ENCODE measurements around the gene GAS7. TPM values are rescaled to one million over a fixed set of nuclear protein-coding genes. Genes with fewer than 3 reads are reported as not detected.

GAS7 gene
- total and polyA plus RNA-seq, 2 donors (not counting 1 experiment from before 2014, with no cell fraction given), result 3.4 to 13.6 TPM

DNA sequence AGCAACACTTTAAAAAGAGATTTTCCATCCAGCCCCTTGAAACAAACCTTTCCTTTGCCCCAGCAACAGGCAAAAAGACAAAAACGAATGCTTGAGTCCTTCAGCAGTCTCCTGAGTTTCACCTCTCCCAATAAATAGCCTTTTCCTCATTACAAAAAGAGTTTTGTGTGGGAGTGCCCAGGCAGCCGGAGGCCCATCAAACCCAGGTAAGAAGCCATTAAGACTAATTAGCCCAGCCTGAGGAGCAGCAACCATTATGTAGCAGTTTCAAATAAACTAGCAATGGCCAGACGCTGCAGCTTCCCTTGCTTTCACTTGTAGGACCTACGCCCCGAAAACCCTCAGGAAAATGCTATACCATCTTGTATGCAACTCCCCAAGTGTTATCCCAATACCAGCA lies 15.6 kb downstream of the GAS7 start:
- no peaks in the 10 kb centered on the region for H3K9me3 ChIP-seq (ENCODE audit: control extremely low read depth in 1 of 3, control insufficient read depth in 2 of 3, insufficient read depth in 1 of 3, low read length in 2 of 3)
- Mint-ChIP-seq H3K27me3 (no peaks in the 10 kb centered on the region), H3K27ac (no peak overlapping the region), H3K4me3 (no peak overlapping the region), H3K9me3 (ENCODE audit: insufficient read depth) (no peaks in the 10 kb centered on the region), H3K4me1 (peaks cover 1% of the 10 kb centered on the region)
- ChIA-PET CTCF (no interaction called here), POLR2A (no interaction called here)
- TF ChIP-seq EZH2 (IDR thresholded peaks at IDR 0.05; ENCODE audit: borderline replicate concordance, insufficient read depth, low read depth, low read length, poor library complexity, severe bottlenecking), result no peak
- TF ChIP-seq, protein P1, sequence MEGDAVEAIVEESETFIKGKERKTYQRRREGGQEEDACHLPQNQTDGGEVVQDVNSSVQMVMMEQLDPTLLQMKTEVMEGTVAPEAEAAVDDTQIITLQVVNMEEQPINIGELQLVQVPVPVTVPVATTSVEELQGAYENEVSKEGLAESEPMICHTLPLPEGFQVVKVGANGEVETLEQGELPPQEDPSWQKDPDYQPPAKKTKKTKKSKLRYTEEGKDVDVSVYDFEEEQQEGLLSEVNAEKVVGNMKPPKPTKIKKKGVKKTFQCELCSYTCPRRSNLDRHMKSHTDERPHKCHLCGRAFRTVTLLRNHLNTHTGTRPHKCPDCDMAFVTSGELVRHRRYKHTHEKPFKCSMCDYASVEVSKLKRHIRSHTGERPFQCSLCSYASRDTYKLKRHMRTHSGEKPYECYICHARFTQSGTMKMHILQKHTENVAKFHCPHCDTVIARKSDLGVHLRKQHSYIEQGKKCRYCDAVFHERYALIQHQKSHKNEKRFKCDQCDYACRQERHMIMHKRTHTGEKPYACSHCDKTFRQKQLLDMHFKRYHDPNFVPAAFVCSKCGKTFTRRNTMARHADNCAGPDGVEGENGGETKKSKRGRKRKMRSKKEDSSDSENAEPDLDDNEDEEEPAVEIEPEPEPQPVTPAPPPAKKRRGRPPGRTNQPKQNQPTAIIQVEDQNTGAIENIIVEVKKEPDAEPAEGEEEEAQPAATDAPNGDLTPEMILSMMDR (IDR thresholded peaks at IDR 0.05), result no peak
- H3K4me1 ChIP-seq (ENCODE audit: control insufficient read depth in 2 of 2, insufficient read depth in 2 of 2, low read length in 2 of 2), result peaks cover 3 to 9% of the 10 kb centered on the region in 2 donors
- no peak for DNase-seq
- H3K36me3 ChIP-seq (replicated peaks in 1 of 2; ENCODE audit: control extremely low read depth in 1 of 2, control insufficient read depth in 1 of 2, extremely low read depth in 1 of 2, insufficient read depth in 2 of 2, low read length in 1 of 2), result no peaks in the 10 kb centered on the region
- no peak overlapping the region for H3K9ac ChIP-seq (ENCODE audit: low read length)
- no peak overlapping the region for H3K4me2 ChIP-seq (replicated peaks; ENCODE audit: low read depth, low read length, poor library complexity, severe bottlenecking)
- intact Hi-C loops (cut with micrococcal nuclease), result no loop called here
- H3K27me3 ChIP-seq (replicated peaks in 1 of 4; ENCODE audit: control extremely low read depth in 1 of 4, control insufficient read depth in 3 of 4, insufficient read depth in 4 of 4, low read length in 3 of 4), result no peaks in the 10 kb centered on the region
- WGBS (ENCODE audit: insufficient coverage), result 94% methylated on average over 4 of the region's 5 CpGs
- no peak overlapping the region for H2AFZ ChIP-seq (ENCODE audit: insufficient read depth, low read depth, low read length, poor library complexity, severe bottlenecking)
- H3K27ac ChIP-seq (ENCODE audit: low read length in 2 of 2), result no peak overlapping the region
- H3K4me3 ChIP-seq (ENCODE audit: control extremely low read depth in 1 of 5, extremely low read depth in 1 of 5, insufficient read depth in 1 of 5, low read depth in 2 of 5, low read length in 4 of 5), result no peak overlapping the region
- no peak for ATAC-seq (ENCODE audit: low read depth)
- H4K20me1 ChIP-seq (ENCODE audit: control insufficient read depth, insufficient read depth, low read length, poor library complexity, severe bottlenecking), result no peaks in the 10 kb centered on the region
- H3K79me2 ChIP-seq (ENCODE audit: control insufficient read depth, insufficient read depth, low read length), result no peaks in the 10 kb centered on the region

DNA sequence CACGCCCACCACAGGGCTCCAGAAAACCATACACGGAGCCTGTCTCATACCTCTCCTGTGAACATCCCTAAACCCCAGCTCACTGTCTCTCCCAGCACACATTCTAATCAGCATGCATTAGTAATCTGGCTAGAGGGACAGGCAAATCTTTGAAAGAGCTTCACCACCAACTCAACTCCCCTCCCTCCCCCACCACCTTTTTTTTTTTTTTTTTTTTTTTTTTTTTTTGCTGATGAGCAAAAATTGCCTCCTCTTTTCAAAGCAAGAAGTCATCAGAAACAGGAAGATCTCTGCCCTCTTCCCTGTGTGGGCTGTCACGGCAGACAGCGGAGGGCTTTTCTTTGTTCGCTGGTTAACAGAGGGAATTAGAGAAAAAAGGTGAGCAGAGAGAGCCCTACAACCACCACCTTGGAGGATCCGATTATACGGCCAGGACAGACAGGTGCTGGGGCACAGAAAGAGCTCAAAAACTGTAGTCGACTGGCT lies 19.9 kb downstream of the GAS7 start:
- peaks cover 4 to 16% of the 10 kb centered on the region in 2 donors for H3K4me1 ChIP-seq (ENCODE audit: control insufficient read depth in 2 of 2, insufficient read depth in 2 of 2, low read length in 2 of 2)
- no peak overlapping the region for H3K9ac ChIP-seq (ENCODE audit: low read length)
- no peaks in the 10 kb centered on the region for H3K9me3 ChIP-seq (ENCODE audit: control extremely low read depth in 1 of 3, control insufficient read depth in 2 of 3, insufficient read depth in 1 of 3, low read length in 2 of 3)
- H3K4me3 ChIP-seq (ENCODE audit: control extremely low read depth in 1 of 5, extremely low read depth in 1 of 5, insufficient read depth in 1 of 5, low read depth in 2 of 5, low read length in 4 of 5), result no peak overlapping the region
- peaks cover 10% of the 10 kb centered on the region for H3K4me1 Mint-ChIP-seq
- no peaks in the 10 kb centered on the region for H3K27me3 ChIP-seq (replicated peaks in 1 of 4; ENCODE audit: control extremely low read depth in 1 of 4, control insufficient read depth in 3 of 4, insufficient read depth in 4 of 4, low read length in 3 of 4)
- ATAC-seq (ENCODE audit: low read depth), result no peak
- DNase-seq, result no peak
- H3K27ac Mint-ChIP-seq, result peak overlapping the region; percentile 32
- no peak overlapping the region for H3K4me2 ChIP-seq (replicated peaks; ENCODE audit: low read depth, low read length, poor library complexity, severe bottlenecking)
- intact Hi-C loops (cut with micrococcal nuclease), result no loop called here
- H2AFZ ChIP-seq (ENCODE audit: insufficient read depth, low read depth, low read length, poor library complexity, severe bottlenecking), result no peak overlapping the region
- no peaks in the 10 kb centered on the region for H3K27me3 Mint-ChIP-seq
- no peak overlapping the region for H3K4me3 Mint-ChIP-seq
- H3K9me3 Mint-ChIP-seq (ENCODE audit: insufficient read depth), result no peaks in the 10 kb centered on the region
- no peaks in the 10 kb centered on the region for H3K36me3 ChIP-seq (replicated peaks in 1 of 2; ENCODE audit: control extremely low read depth in 1 of 2, control insufficient read depth in 1 of 2, extremely low read depth in 1 of 2, insufficient read depth in 2 of 2, low read length in 1 of 2)
- H3K27ac ChIP-seq (ENCODE audit: low read length in 2 of 2), result no peak overlapping the region
- ChIA-PET CTCF (no interaction called here), POLR2A (interaction anchor here (0.6 kb wide), 1 partner anchor 138 kb away, joined by 10 read pairs; no protein-coding TSS in a partner anchor)
- no peak for TF ChIP-seq EZH2 (IDR thresholded peaks at IDR 0.05; ENCODE audit: borderline replicate concordance, insufficient read depth, low read depth, low read length, poor library complexity, severe bottlenecking)
- TF ChIP-seq, protein P1 (IDR thresholded peaks at IDR 0.05), result no peak
- no peaks in the 10 kb centered on the region for H3K79me2 ChIP-seq (ENCODE audit: control insufficient read depth, insufficient read depth, low read length)
- H4K20me1 ChIP-seq (ENCODE audit: control insufficient read depth, insufficient read depth, low read length, poor library complexity, severe bottlenecking), result no peaks in the 10 kb centered on the region
- 76% methylated on average over 5 of the region's 8 CpGs for WGBS (ENCODE audit: insufficient coverage)

Measured in B cell (primary cell).